PC-3 (cell line): ENCODE measurements around the gene PSMD6. TPM values are rescaled to one million over a fixed set of nuclear protein-coding genes. Genes with fewer than 3 reads are reported as not detected.

Source experiments
- ATAC-seq: fragments of 200-7000 bp; cut with Tn5 transposase; 2 replicates; pipeline ENCODE4 v1.9.1; 2020; ENCODE audit warnings: mild to moderate bottlenecking, moderate library complexity
- BruUV-seq: library from RNA; stranded (reverse); fragments of 400-500 nt; replicated peaks from 2 replicates; lab custom pipeline; 2021; lab: Mats Ljungman, UMichigan
- CTCF ChIA-PET: fragments of 300-600 bp; sonication (Branson Sonifier 250); formaldehyde crosslinking; loops from one replicate; lab custom pipeline; 2022; ENCODE audit warnings: antibody characterized with exemption; lab: Charles Lee
- POLR2A ChIA-PET: fragments of 300-600 bp; sonication (Branson Sonifier 250); formaldehyde crosslinking; loops from one replicate; lab custom pipeline; 2022; ENCODE audit warnings: antibody characterized with exemption; ENCODE audit not compliant: unreplicated experiment; lab: Charles Lee
- DNase-seq: peaks from one replicate; pipeline ENCODE4 v3.0.0-alpha.2; 2015
- H2AFZ ChIP-seq: fragments of 300-600 bp; sonication (generic); 2 replicates; pipeline ENCODE4 v1.6.0; 2016; ENCODE audit warnings: antibody characterized with exemption, low read length
- H3F3A ChIP-seq: fragments of 300-600 bp; sonication (generic); one replicate; pipeline ENCODE4 v1.6.0; 2017; ENCODE audit warnings: antibody characterized with exemption, low read length, control low read depth, mild to moderate bottlenecking; ENCODE audit not compliant: unreplicated experiment
- H3K27ac ChIP-seq: fragments of 300-600 bp; sonication (generic); 2 replicates; pipeline ENCODE4 v1.5.1; 2016; ENCODE audit warnings: mild to moderate bottlenecking, low read length
- H3K27me3 ChIP-seq: fragments of 300-600 bp; sonication (generic); 2 replicates; pipeline ENCODE4 v1.6.1; 2016; ENCODE audit warnings: low read length, mixed read lengths
- H3K36me3 ChIP-seq: fragments of 300-600 bp; sonication (generic); 2 replicates; pipeline ENCODE4 v1.6.1; 2016; ENCODE audit warnings: low read depth, mixed run types, low read length, mixed read lengths
- H3K4me1 ChIP-seq: fragments of 300-600 bp; sonication (generic); 2 replicates; pipeline ENCODE4 v1.5.1; 2016; ENCODE audit warnings: low read length; ENCODE audit not compliant: insufficient read depth
- H3K4me2 ChIP-seq: fragments of 300-600 bp; sonication (generic); 2 replicates; pipeline ENCODE4 v1.6.0; 2016; ENCODE audit warnings: low read length
- H3K4me3 ChIP-seq: fragments of 300-600 bp; sonication (generic); 2 replicates; pipeline ENCODE4 v1.5.1; 2016; ENCODE audit warnings: mild to moderate bottlenecking, low read length, mixed read lengths
- H3K79me2 ChIP-seq: fragments of 300-600 bp; sonication (generic); 2 replicates; pipeline ENCODE4 v1.6.1; 2017; ENCODE audit warnings: low read length, mixed read lengths
- H3K9ac ChIP-seq: fragments of 300-600 bp; sonication (generic); 2 replicates; pipeline ENCODE4 v1.6.0; 2016; ENCODE audit warnings: mild to moderate bottlenecking, low read length
- H3K9me2 ChIP-seq: fragments of 300-600 bp; sonication (generic); replicated peaks from 2 replicates; pipeline ENCODE4 v1.6.1; 2016; ENCODE audit warnings: mixed run types, low read length, mixed read lengths
- H3K9me3 ChIP-seq: fragments of 300-600 bp; sonication (generic); 2 replicates; pipeline ENCODE4 v1.6.1; 2016; ENCODE audit warnings: low read length, mixed read lengths
- H4K20me1 ChIP-seq: fragments of 300-600 bp; sonication (generic); 2 replicates; pipeline ENCODE4 v1.6.1; 2016; ENCODE audit warnings: low read length, mixed read lengths
- CTCF ChIP-seq: fragments of 300-600 bp; sonication (generic); conservative IDR thresholded peaks from 2 replicates; pipeline ENCODE4 v1.5.1; 2017; ENCODE audit warnings: antibody characterized with exemption, low read depth, mild to moderate bottlenecking, low read length
- EZH2 ChIP-seq: fragments of 300-600 bp; sonication (generic); IDR thresholded peaks from one replicate; pipeline ENCODE4 v1.6.1; 2017; ENCODE audit warnings: antibody characterized with exemption, mild to moderate bottlenecking, low read length; ENCODE audit not compliant: unreplicated experiment
- EZH2phosphoT487 ChIP-seq: fragments of 300-600 bp; sonication (generic); IDR thresholded peaks from 2 replicates; pipeline ENCODE4 v1.6.1; 2018; ENCODE audit warnings: mild to moderate bottlenecking, antibody characterized with exemption, low read length, borderline replicate concordance
- intact Hi-C: fragments of 100-400 bp; cut with micrococcal nuclease; formaldehyde crosslinking; loops from 2 replicates; pipeline ENCODE4 v1.9.0; 2023
- total RNA-seq: library from RNA; depleted of rRNA; stranded (reverse); fragments of >200 nt; gene quantifications from 2 replicates; pipeline ENCODE4 v1.2.3, GENCODE V29; 2014

The PSMD6 gene
- total RNA-seq, 1 experiment from 2014 or later, result 80.7 TPM

- H3K4me3 ChIP-seq, result no peak overlapping the region
- no peaks in the 10 kb centered on the region for H3K9me3 ChIP-seq
- no peak for DNase-seq
- H3K36me3 ChIP-seq, result no peaks in the 10 kb centered on the region
- no peak overlapping the region for H2AFZ ChIP-seq
- H3K27me3 ChIP-seq, result no peaks in the 10 kb centered on the region
- POLR2A ChIA-PET, result no interaction called here
- no peak overlapping the region for H3K27ac ChIP-seq
- no peaks in the 10 kb centered on the region for H3K79me2 ChIP-seq
- no peaks in the 10 kb centered on the region for H4K20me1 ChIP-seq
- no peaks in the 10 kb centered on the region for H3K9me2 ChIP-seq
- H3K9ac ChIP-seq, result no peak overlapping the region
- CTCF ChIA-PET, result no interaction called here
- no peaks in the 10 kb centered on the region for H3F3A ChIP-seq
- TF ChIP-seq CTCF (no peak), EZH2phosphoT487 (no peak), EZH2 (no peak)
- H3K4me1 ChIP-seq, result no peaks in the 10 kb centered on the region
- ATAC-seq, result no peak
- no peak overlapping the region for H3K4me2 ChIP-seq
- no TSS peak for BruUV-seq
- intact Hi-C loops, result no loop called here
Measured at GRCh38 chr3:63981980-63982379, 41.3 kb downstream of the PSMD6 start.

GRCh38 chr3:63980830-63981498 is 42.3 kb downstream of the PSMD6 start:
- BruUV-seq, result no TSS peak
- POLR2A ChIA-PET, result no interaction called here
- Histone ChIP-seq H3K79me2 (no peaks in the 10 kb centered on the region), H3K4me1 (peaks cover 9% of the 10 kb centered on the region), H3K4me2 (no peak overlapping the region), H3K9me2 (no peaks in the 10 kb centered on the region), H3F3A (no peaks in the 10 kb centered on the region), H2AFZ (no peak overlapping the region), H3K9ac (no peak overlapping the region), H3K27ac (no peak overlapping the region), H3K27me3 (no peaks in the 10 kb centered on the region), H4K20me1 (no peaks in the 10 kb centered on the region), H3K9me3 (no peaks in the 10 kb centered on the region), H3K4me3 (no peak overlapping the region), H3K36me3 (no peaks in the 10 kb centered on the region)
- intact Hi-C loops, result no loop called here
- ATAC-seq (no peak), DNase-seq (no peak)
- TF ChIP-seq EZH2phosphoT487 (no peak), EZH2 (no peak), CTCF (no peak)
- CTCF ChIA-PET, result interaction anchor here (0.5 kb wide), 1 partner anchor 21 kb away, joined by 13 read pairs; no protein-coding TSS in a partner anchor

GRCh38 chr3:63980019-63980418 is 43.3 kb downstream of the PSMD6 start:
- H3K36me3 ChIP-seq, result no peaks in the 10 kb centered on the region
- H3K4me1 ChIP-seq, result peaks cover 10% of the 10 kb centered on the region
- no peak for DNase-seq
- no peak overlapping the region for H2AFZ ChIP-seq
- no peaks in the 10 kb centered on the region for H4K20me1 ChIP-seq
- ChIA-PET CTCF (no interaction called here), POLR2A (no interaction called here)
- no peak overlapping the region for H3K9ac ChIP-seq
- H3K9me2 ChIP-seq, result no peaks in the 10 kb centered on the region
- H3K79me2 ChIP-seq, result no peaks in the 10 kb centered on the region
- no peak overlapping the region for H3K4me2 ChIP-seq
- H3K27ac ChIP-seq, result no peak overlapping the region
- no peak for TF ChIP-seq CTCF
- TF ChIP-seq EZH2phosphoT487, result no peak
- TF ChIP-seq EZH2, result no peak
- H3K27me3 ChIP-seq, result no peaks in the 10 kb centered on the region
- no peaks in the 10 kb centered on the region for H3K9me3 ChIP-seq
- BruUV-seq, result no TSS peak
- no peak for ATAC-seq
- no peak overlapping the region for H3K4me3 ChIP-seq
- intact Hi-C loops, result no loop called here
- H3F3A ChIP-seq, result no peaks in the 10 kb centered on the region
